Fibroblast of lung (primary cell): ENCODE measurements around the gene ATG9A.

ENCODE experiments used
- EZH2 ChIP-seq: IDR thresholded peaks from 2 replicates; pipeline ENCODE4 v1.5.1; 2012; ENCODE audit warnings: low read length, control low read depth, mild to moderate bottlenecking; ENCODE audit errors: missing control alignments
- TF ChIP-seq, protein P1 (sequence below), 2 donors: IDR thresholded peaks in 1 of 2; conservative IDR thresholded peaks in 1 of 2; 1 replicate in 1 of 2; 2 replicates in 1 of 2; pipeline ENCODE4 v1.5.1; 2011 to 2012; ENCODE audit warnings: low read length in 2 of 2, control low read depth in 1 of 2, inconsistent platforms in 1 of 2, low read depth in 1 of 2, mild to moderate bottlenecking in 1 of 2

GRCh38 chr2:219173176-219173575 is 56.3 kb downstream of the ATG9A start:
- TF ChIP-seq, protein P1, sequence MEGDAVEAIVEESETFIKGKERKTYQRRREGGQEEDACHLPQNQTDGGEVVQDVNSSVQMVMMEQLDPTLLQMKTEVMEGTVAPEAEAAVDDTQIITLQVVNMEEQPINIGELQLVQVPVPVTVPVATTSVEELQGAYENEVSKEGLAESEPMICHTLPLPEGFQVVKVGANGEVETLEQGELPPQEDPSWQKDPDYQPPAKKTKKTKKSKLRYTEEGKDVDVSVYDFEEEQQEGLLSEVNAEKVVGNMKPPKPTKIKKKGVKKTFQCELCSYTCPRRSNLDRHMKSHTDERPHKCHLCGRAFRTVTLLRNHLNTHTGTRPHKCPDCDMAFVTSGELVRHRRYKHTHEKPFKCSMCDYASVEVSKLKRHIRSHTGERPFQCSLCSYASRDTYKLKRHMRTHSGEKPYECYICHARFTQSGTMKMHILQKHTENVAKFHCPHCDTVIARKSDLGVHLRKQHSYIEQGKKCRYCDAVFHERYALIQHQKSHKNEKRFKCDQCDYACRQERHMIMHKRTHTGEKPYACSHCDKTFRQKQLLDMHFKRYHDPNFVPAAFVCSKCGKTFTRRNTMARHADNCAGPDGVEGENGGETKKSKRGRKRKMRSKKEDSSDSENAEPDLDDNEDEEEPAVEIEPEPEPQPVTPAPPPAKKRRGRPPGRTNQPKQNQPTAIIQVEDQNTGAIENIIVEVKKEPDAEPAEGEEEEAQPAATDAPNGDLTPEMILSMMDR (conservative IDR thresholded peaks at IDR 0.05 in 1 of 2, IDR thresholded peaks at IDR 0.05 in 1 of 2; ENCODE audit: low read depth in 1 of 2, low read length in 2 of 2): no peak
- no peak for TF ChIP-seq EZH2
